H1 (cell line): ENCODE measurements around the gene CYB561A3. TPM values are rescaled to one million over a fixed set of nuclear protein-coding genes. Genes with fewer than 3 reads are reported as not detected.

Experiments
- CBX8 ChIP-seq: fragments of 300-800, 300-1000 bp; sonication (generic); IDR thresholded peaks from 2 replicates; pipeline ENCODE4 v1.7.1; 2016; ENCODE audit warnings: low read depth, low read length, borderline replicate concordance
- CHD1 ChIP-seq: IDR thresholded peaks from 2 replicates; pipeline ENCODE4 v1.6.1; 2012; ENCODE audit warnings: low read depth, low read length, improper control_type of control experiment
- EGR1 ChIP-seq: IDR thresholded peaks from 2 replicates; pipeline ENCODE4 v1.6.1; 2011; ENCODE audit warnings: low read depth, low read length, borderline replicate concordance
- SIRT6 ChIP-seq: IDR thresholded peaks from one replicate; pipeline ENCODE4 v1.7.1; 2012; ENCODE audit warnings: low read length, inconsistent platforms
- SP4 ChIP-seq: IDR thresholded peaks from 2 replicates; pipeline ENCODE4 v1.6.1; 2012; ENCODE audit warnings: low read length, inconsistent platforms
- polyA plus RNA-seq, 7 experiments: library from polyadenylated mRNA; depleted of rRNA in 3 of 7; stranded (reverse) in 5 of 7; unstranded in 2 of 7; fragments of >200 nt in 5 of 7; fragments of 200-250 nt in 2 of 7; gene quantifications; 1 replicate in 5 of 7; 2 replicates in 1 of 7; 4 replicates in 1 of 7; pipeline versions ENCODE4 v1.2.1 to v1.2.3, GENCODE V29; 2011 to 2013; ENCODE audit warnings: missing spikeins in 2 of 7, mixed read lengths in 2 of 7
- total RNA-seq: library from RNA; stranded (reverse); fragmentation: NEBNext Ultra II Directional; extraction: Animal tissue kit (Norgen Biotek cat#: 25700); gene quantifications from 2 replicates; pipeline ENCODE4 v1.2.1, GENCODE V29; 2021

CYB561A3 gene
- total and polyA plus RNA-seq, 2 of the 8 experiments (the other 6 are each of a cell fraction or from before 2014, with no cell fraction given): 29.6 to 41.2 TPM

DNA sequence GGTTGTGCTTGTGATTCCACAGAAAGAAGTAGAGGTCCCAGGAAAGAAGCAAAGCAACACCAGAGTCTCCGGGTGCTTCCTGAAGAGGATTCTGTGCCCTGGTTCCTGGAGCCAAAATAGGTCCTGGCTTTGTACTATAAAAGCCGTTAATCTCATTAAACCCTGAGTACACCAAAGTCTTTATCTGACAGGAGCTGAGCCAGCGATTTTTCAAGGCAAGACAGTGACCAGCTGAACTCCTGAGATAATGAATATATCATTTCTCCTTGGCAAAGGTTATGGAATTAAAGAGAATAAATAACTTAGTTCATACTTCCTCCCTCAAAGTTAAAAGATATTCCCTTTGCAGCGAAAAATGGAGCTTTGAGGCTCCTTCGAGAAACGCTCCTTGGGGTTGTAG is 5.7 kb upstream of the CYB561A3 start (continued):
- TF ChIP-seq EGR1 (no peak), CBX8 (no peak), SP4 (no peak), CHD1 (no peak), SIRT6 (no peak)
